Ishikawa (cell line): ENCODE results near the gene MAVS.

Source experiments
- EGR1 ChIP-seq: IDR thresholded peaks from 2 replicates; pipeline ENCODE4 v1.6.1; 2012
- RAD21 ChIP-seq: IDR thresholded peaks from 2 replicates; pipeline ENCODE4 v1.6.1; 2012; ENCODE audit warnings: low read depth
- REST ChIP-seq: IDR thresholded peaks from 2 replicates; pipeline ENCODE4 v1.6.1; 2012; ENCODE audit warnings: low read depth, mild to moderate bottlenecking
- TAF1 ChIP-seq: IDR thresholded peaks from 2 replicates; pipeline ENCODE4 v1.6.1; 2012; ENCODE audit warnings: low read depth, mild to moderate bottlenecking
- TF ChIP-seq, protein P1 (sequence below): IDR thresholded peaks from 2 replicates; pipeline ENCODE4 v1.6.1; 2012

- TF ChIP-seq EGR1 (no peak), TAF1 (no peak), RAD21 (no peak), REST (no peak)
- TF ChIP-seq, protein P1, sequence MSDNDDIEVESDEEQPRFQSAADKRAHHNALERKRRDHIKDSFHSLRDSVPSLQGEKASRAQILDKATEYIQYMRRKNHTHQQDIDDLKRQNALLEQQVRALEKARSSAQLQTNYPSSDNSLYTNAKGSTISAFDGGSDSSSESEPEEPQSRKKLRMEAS: no peak
Measured at GRCh38 chr20:3896302-3896701, 49.7 kb downstream of the MAVS start.
